MCF 10A (cell line): ENCODE data around the gene FRAS1. TPM values are rescaled to one million over a fixed set of nuclear protein-coding genes. Genes with fewer than 3 reads are reported as not detected.
"Not testable (repeated sequence)": the region's sequence is repeated elsewhere in the genome, so short reads cannot be mapped to it uniquely, and the experiment has no call there.

ENCODE experiments used
- BruUV-seq: library from RNA; stranded (reverse); fragments of 400-500 nt; replicated peaks from 2 replicates; lab custom pipeline; 2021; lab: Mats Ljungman, UMichigan
- CTCF ChIA-PET: fragments of 300-600 bp; sonication (Branson Sonifier 250); formaldehyde crosslinking; extraction: SDS; loops from one replicate; lab custom pipeline; 2021; ENCODE audit warnings: antibody characterized with exemption, inconsistent platforms; lab: Yijun Ruan, JAX
- POLR2A ChIA-PET: fragments of 300-600, 350-650 bp; sonication (Branson Sonifier 250); formaldehyde crosslinking; extraction: SDS; loops from one replicate; lab custom pipeline; 2020; ENCODE audit warnings: antibody characterized with exemption, inconsistent platforms; lab: Yijun Ruan, JAX
- DNase-seq: peaks from one replicate; pipeline ENCODE4 v3.0.0-alpha.2; 2018; ENCODE audit not compliant: unreplicated experiment
- H3K27ac Mint-ChIP-seq: one replicate; pipeline ENCODE4 v1.8.0; 2022; ENCODE audit warnings: mild to moderate bottlenecking, low read depth, mixed read lengths; ENCODE audit not compliant: unreplicated experiment
- H3K27me3 Mint-ChIP-seq: one replicate; pipeline ENCODE4 v1.8.0; 2022; ENCODE audit warnings: mixed read lengths; ENCODE audit not compliant: insufficient read depth, unreplicated experiment
- H3K36me3 Mint-ChIP-seq: one replicate; pipeline ENCODE4 v1.8.0; 2022; ENCODE audit warnings: mild to moderate bottlenecking, moderate library complexity, mixed read lengths; ENCODE audit not compliant: insufficient read depth, unreplicated experiment
- H3K4me1 Mint-ChIP-seq: one replicate; pipeline ENCODE4 v1.8.0; 2022; ENCODE audit warnings: mixed read lengths; ENCODE audit not compliant: insufficient read depth, unreplicated experiment
- H3K4me3 Mint-ChIP-seq: one replicate; pipeline ENCODE4 v1.8.0; 2022; ENCODE audit warnings: mild to moderate bottlenecking, moderate library complexity, mixed read lengths; ENCODE audit not compliant: unreplicated experiment
- H3K9me3 Mint-ChIP-seq: one replicate; pipeline ENCODE4 v1.8.0; 2022; ENCODE audit warnings: mixed read lengths; ENCODE audit not compliant: unreplicated experiment
- intact Hi-C: fragments of 100-400 bp; cut with micrococcal nuclease; formaldehyde crosslinking; loops from 2 replicates; pipeline ENCODE4 v1.14.1; 2022
- total RNA-seq: library from RNA; stranded (reverse); gene quantifications from 2 replicates; pipeline ENCODE4 v1.2.3, GENCODE V29; 2022
- TF ChIP-seq, protein P1 (sequence below): fragments of 200-600 bp; IDR thresholded peaks from one replicate; pipeline ENCODE4 v1.8.0; 2022; ENCODE audit warnings: antibody characterized with exemption, mild to moderate bottlenecking; ENCODE audit not compliant: unreplicated experiment

The FRAS1 gene
- total RNA-seq, 1 experiment from 2014 or later = 2.0 TPM

DNA sequence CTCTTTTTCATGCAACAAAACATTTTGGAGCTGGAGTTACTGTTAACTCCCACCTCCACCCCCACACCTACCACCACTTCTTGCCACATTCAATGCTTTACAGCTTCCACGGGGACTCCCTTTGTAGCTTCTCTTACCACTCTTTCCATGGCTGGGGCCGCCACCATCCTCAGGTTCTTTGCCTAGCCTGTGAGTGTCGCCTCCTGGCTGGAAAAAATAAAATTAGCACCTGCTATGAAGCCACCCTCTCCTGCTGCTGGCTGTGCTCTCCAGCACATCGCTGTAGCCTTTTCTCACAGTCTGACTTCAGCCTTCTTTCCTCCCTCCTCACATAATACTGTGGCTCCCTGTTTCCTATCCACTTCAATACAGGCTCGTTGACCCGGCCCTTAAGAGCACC, 114.4 kb downstream of the FRAS1 start:
- DNase-seq = no peak
- TF ChIP-seq, protein P1, sequence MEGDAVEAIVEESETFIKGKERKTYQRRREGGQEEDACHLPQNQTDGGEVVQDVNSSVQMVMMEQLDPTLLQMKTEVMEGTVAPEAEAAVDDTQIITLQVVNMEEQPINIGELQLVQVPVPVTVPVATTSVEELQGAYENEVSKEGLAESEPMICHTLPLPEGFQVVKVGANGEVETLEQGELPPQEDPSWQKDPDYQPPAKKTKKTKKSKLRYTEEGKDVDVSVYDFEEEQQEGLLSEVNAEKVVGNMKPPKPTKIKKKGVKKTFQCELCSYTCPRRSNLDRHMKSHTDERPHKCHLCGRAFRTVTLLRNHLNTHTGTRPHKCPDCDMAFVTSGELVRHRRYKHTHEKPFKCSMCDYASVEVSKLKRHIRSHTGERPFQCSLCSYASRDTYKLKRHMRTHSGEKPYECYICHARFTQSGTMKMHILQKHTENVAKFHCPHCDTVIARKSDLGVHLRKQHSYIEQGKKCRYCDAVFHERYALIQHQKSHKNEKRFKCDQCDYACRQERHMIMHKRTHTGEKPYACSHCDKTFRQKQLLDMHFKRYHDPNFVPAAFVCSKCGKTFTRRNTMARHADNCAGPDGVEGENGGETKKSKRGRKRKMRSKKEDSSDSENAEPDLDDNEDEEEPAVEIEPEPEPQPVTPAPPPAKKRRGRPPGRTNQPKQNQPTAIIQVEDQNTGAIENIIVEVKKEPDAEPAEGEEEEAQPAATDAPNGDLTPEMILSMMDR = no peak
- Mint-ChIP-seq H3K4me1 (peaks cover 16% of the 10 kb centered on the region), H3K4me3 (no peak overlapping the region), H3K9me3 (no peaks in the 10 kb centered on the region), H3K36me3 (no peaks in the 10 kb centered on the region), H3K27me3 (no peaks in the 10 kb centered on the region), H3K27ac (no peak overlapping the region)
- no TSS peak for BruUV-seq
- ChIA-PET CTCF (interaction anchor here (0.6 to 1.4 kb wide), 2 partner anchors 14 to 348 kb away, joined by 3 read pairs; no protein-coding TSS in a partner anchor), POLR2A (interaction anchor here (0.6 kb wide), 1 partner anchor 330 kb away, joined by 3 read pairs; no protein-coding TSS in a partner anchor)
- intact Hi-C loops = no loop called here

DNA sequence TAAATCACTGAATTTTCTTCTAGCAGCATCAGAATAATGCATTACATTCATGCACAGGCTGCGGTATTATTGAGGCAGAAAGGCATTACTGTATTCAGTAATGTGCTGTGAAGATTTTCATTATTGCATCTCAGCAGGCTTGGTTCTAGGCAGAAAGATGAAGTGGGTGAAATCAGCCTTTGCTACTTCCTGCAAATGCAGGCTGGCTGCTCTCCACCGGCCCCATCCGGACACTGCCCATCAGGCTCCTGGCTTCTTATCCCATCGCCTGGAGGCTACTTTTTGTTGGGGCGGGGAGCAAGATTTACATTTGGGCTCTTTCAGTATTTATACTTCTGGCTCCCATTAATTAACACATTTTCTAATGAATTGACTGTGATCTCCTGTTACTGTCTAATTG, 117.8 kb downstream of the FRAS1 start:
- peaks cover 19% of the 10 kb centered on the region for H3K4me1 Mint-ChIP-seq
- ChIA-PET CTCF (no interaction called here), POLR2A (no interaction called here)
- TF ChIP-seq, protein P1 = no peak
- H3K4me3 Mint-ChIP-seq = no peak overlapping the region
- no peaks in the 10 kb centered on the region for H3K36me3 Mint-ChIP-seq
- H3K9me3 Mint-ChIP-seq = no peaks in the 10 kb centered on the region
- H3K27me3 Mint-ChIP-seq = no peaks in the 10 kb centered on the region
- peak; percentile 17 for DNase-seq
- intact Hi-C loops = no loop called here
- BruUV-seq = no TSS peak
- no peak overlapping the region for H3K27ac Mint-ChIP-seq

DNA sequence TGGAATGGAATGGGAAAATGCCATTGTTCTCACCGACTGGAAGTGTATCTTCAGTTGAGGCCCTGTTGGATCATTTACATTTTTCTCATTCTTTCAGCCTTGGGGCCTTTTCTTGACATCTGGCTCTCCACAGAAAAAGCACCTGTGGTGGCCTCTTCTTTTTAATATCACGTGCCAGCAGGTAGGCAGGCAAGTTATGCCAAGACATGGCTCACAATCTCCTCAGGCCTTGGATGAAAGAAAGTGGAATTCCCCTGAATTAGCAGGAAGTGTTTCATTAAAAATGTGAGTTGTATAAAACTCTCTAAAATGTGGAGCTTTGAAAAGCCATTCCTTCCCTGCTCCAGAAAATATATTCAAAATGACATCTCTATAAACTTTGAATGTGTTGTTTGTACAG, 122.1 kb downstream of the FRAS1 start:
- Mint-ChIP-seq H3K9me3 (no peaks in the 10 kb centered on the region), H3K27me3 (no peaks in the 10 kb centered on the region), H3K4me1 (peaks cover 19% of the 10 kb centered on the region), H3K4me3 (no peak overlapping the region), H3K36me3 (no peaks in the 10 kb centered on the region), H3K27ac (no peak overlapping the region)
- intact Hi-C loops = no loop called here
- ChIA-PET CTCF (interaction anchor here (1.0 to 1.1 kb wide), 2 partner anchors 118 to 120 kb away, joined by 4 to 7 read pairs; no protein-coding TSS in a partner anchor), POLR2A (interaction anchor here (0.9 kb wide), 1 partner anchor 120 kb away, joined by 7 read pairs; no protein-coding TSS in a partner anchor)
- TF ChIP-seq, protein P1 = no peak
- BruUV-seq = no TSS peak
- DNase-seq = no peak

DNA sequence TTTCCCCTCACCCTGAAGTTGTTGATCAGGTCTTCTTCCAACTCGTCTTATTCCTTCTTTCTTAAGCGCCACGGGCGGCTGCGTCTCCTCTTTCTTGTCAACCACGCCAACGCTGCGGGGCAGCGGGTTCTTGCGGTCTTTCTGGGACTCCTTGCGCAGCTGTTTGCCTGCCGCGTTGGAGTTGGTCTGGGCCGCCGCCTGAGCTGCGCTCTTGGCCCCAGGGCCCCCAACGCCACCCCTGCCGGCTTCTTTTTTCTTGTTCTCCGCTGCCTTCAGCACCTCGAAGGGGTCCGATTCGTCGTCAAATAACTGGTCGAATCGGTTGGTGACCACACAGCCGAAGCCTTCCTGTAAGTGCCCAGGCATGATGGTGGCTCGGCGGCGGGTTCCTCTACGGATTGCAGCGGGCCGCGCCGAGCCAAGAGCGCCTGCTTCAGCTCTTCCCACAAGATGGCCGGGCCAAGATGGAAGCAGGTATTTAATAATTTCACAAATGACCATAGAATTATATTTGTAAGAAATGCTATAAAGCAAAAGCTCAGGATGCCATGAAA, 124.6 kb downstream of the FRAS1 start:
- BruUV-seq, H3K27ac Mint-ChIP-seq, POLR2A ChIA-PET, H3K9me3 Mint-ChIP-seq, intact Hi-C loops, H3K27me3 Mint-ChIP-seq, H3K36me3 Mint-ChIP-seq, CTCF ChIA-PET, H3K4me1 Mint-ChIP-seq, DNase-seq, H3K4me3 Mint-ChIP-seq: not testable (repeated sequence)
